ENCODE data around the gene ELL. TPM values are rescaled to one million over a fixed set of nuclear protein-coding genes. Genes with fewer than 3 reads are reported as not detected.
A peak's percentile ranks its signal among the peaks of the same experiment; 100 is the strongest.

The ELL gene
- polyA plus RNA-seq, 1 of the 3 experiments (the other 2 are of a cell fraction), result 7.4 TPM

- Histone ChIP-seq H3K4me1 (ENCODE audit: control insufficient read depth in 1 of 2, insufficient read depth in 2 of 2, low read depth in 1 of 2, low read length in 1 of 2) (peaks cover 0 to 56% of the 10 kb centered on the region in 2 experiments; a peak in 1 of 4 replicates), H3K9me3 (no peaks in the 10 kb centered on the region), H3K4me3 (ENCODE audit: low read depth in 2 of 2, low read length in 1 of 2) (no peak overlapping the region), H3K9me2 (no peaks in the 10 kb centered on the region), H2AFZ (ENCODE audit: low read depth) (no peak overlapping the region), H4K20me1 (ENCODE audit: insufficient read depth) (peaks cover 100% of the 10 kb centered on the region), H3K4me2 (peak overlapping the region; percentile 41; the same call in 1 of the 2 replicates), H3F3A (replicated peaks; ENCODE audit: insufficient read depth) (no peaks in the 10 kb centered on the region), H3K79me2 (ENCODE audit: insufficient read depth) (peaks cover 98% of the 10 kb centered on the region), H3K9ac (no peak overlapping the region), H3K27ac (ENCODE audit: low read depth in 2 of 2, low read length in 1 of 2) (peak overlapping the region in 1 of 2 experiments; percentile 64; a peak in 2 of 4 replicates), H3K27me3 (ENCODE audit: insufficient read depth) (no peaks in the 10 kb centered on the region), H3K36me3 (replicated peaks in 1 of 2; ENCODE audit: control insufficient read depth in 1 of 2, insufficient read depth in 2 of 2, low read length in 1 of 2) (no peaks in the 10 kb centered on the region)
- TF ChIP-seq EZH2phosphoT487 (IDR thresholded peaks at IDR 0.05; ENCODE audit: borderline replicate concordance, low read depth) (no peak), RCOR1 (IDR thresholded peaks at IDR 0.05; ENCODE audit: low read length) (no peak), NFIC (IDR thresholded peaks at IDR 0.05; ENCODE audit: borderline replicate concordance) (no peak), PBX3 (IDR thresholded peaks at IDR 0.05) (no peak), FOXM1 (IDR thresholded peaks at IDR 0.05; ENCODE audit: low read depth) (no peak), JUND (IDR thresholded peaks at IDR 0.05) (no peak), ZBTB33 (IDR thresholded peaks at IDR 0.05; ENCODE audit: borderline replicate concordance, low read depth) (no peak), CTCF (IDR thresholded peaks at IDR 0.05) (no peak), NRF1 (IDR thresholded peaks at IDR 0.05; ENCODE audit: low read depth, low read length) (no peak), RAD21 (IDR thresholded peaks at IDR 0.05; ENCODE audit: low read length) (no peak), USF1 (IDR thresholded peaks at IDR 0.05; ENCODE audit: borderline replicate concordance, low read depth) (no peak), FOSL2 (IDR thresholded peaks at IDR 0.05; ENCODE audit: borderline replicate concordance, low read depth) (no peak), EP300 (IDR thresholded peaks at IDR 0.05; ENCODE audit: borderline replicate concordance in 1 of 2, low read depth in 1 of 2, low read length in 1 of 2) (no peak), POLR2AphosphoS5 (IDR thresholded peaks at IDR 0.05; ENCODE audit: low read depth, low read length) (no peak)
- ChIA-PET POLR2A (interaction anchor here (0.9 to 1.0 kb wide), 2 partner anchors 11 to 12 kb away, joined by 3 read pairs; no protein-coding TSS in a partner anchor), CTCF (interaction anchor here (0.7 to 5.1 kb wide), 6 partner anchors 13 to 221 kb away, joined by 3 to 58 read pairs (median 6); partner anchors contain the start of gene ELL)
- DNase-seq, result no peak
- 91% methylated on average over 7 of the region's 11 CpGs for WGBS (ENCODE audit: low lambda C conversion rate)
These were observed 14.0 kb downstream of the ELL start for GRCh38 chr19:18507727-18508440.
